ENCODE data around the gene RHCE.
"Not testable (repeated sequence)": the region's sequence is repeated elsewhere in the genome, so short reads cannot be mapped to it uniquely, and the experiment has no call there.

RHCE gene

GRCh38 chr1:25460816-25461215, 40.2 kb upstream of the RHCE start:
- H3K4me1 ChIP-seq (ENCODE audit: control insufficient read depth, insufficient read depth, low read length); H3K4me3 ChIP-seq (ENCODE audit: low read depth, low read length); H3K9me3 ChIP-seq (ENCODE audit: control insufficient read depth, insufficient read depth, low read depth, low read length); H3K27ac ChIP-seq (ENCODE audit: extremely low read depth, low read depth, low read length); POLR2A ChIA-PET: not testable (repeated sequence)
- TF ChIP-seq ZNF580 (tag by site-specific recombination; IDR thresholded peaks at IDR 0.05) (0 out of 2 replicates have a peak, but pooled peaks have one; percentile 27), ZNF146 (tag by site-specific recombination; IDR thresholded peaks at IDR 0.05) (peak; percentile 87)
- peaks cover 12 to 57% of the 10 kb centered on the region in 2 experiments; a peak in 2 of 3 replicates for H3K36me3 ChIP-seq (ENCODE audit: control insufficient read depth in 2 of 2, insufficient read depth in 1 of 2, low read length in 2 of 2)
- CTCF ChIA-PET: interaction anchor here (0.7 to 1.1 kb wide), 3 partner anchors 15 to 60 kb away, joined by 3 read pairs; no protein-coding TSS in a partner anchor

GRCh38 chr1:25460020-25460419, 39.4 kb upstream of the RHCE start:
- H3K4me3 ChIP-seq (ENCODE audit: low read depth, low read length): no peak overlapping the region
- no peak overlapping the region for H3K27ac ChIP-seq (ENCODE audit: extremely low read depth, low read depth, low read length)
- ChIA-PET CTCF (interaction anchor here (0.6 to 1.1 kb wide), 2 partner anchors 28 to 726 kb away, joined by 3 to 4 read pairs; no protein-coding TSS in a partner anchor), POLR2A (no interaction called here)
- H3K36me3 ChIP-seq (ENCODE audit: control insufficient read depth in 2 of 2, insufficient read depth in 1 of 2, low read length in 2 of 2): peaks cover 12 to 60% of the 10 kb centered on the region in 2 experiments; a peak in 2 of 3 replicates
- TF ChIP-seq ZNF585B (tag by site-specific recombination; IDR thresholded peaks at IDR 0.05) (no peak), YY1 (tag by site-specific recombination; IDR thresholded peaks at IDR 0.05) (no peak), SETDB1 (IDR thresholded peaks at IDR 0.05; ENCODE audit: insufficient read length, low read length) (no peak), ZNF26 (tag by site-specific recombination; IDR thresholded peaks at IDR 0.05) (no peak), ZNF830 (tag by site-specific recombination; IDR thresholded peaks at IDR 0.05; ENCODE audit: low read depth) (no peak), ZNF677 (tag by site-specific recombination; IDR thresholded peaks at IDR 0.05) (no peak), ZNF174 (tag by site-specific recombination; IDR thresholded peaks at IDR 0.05) (no peak), PRDM10 (tag by site-specific recombination; IDR thresholded peaks at IDR 0.05) (no peak), ZNF112 (tag by site-specific recombination; IDR thresholded peaks at IDR 0.05) (no peak), ZNF626 (tag by site-specific recombination; IDR thresholded peaks at IDR 0.05) (no peak), ZNF433 (tag by site-specific recombination; IDR thresholded peaks at IDR 0.05; ENCODE audit: low read depth) (no peak), ZNF530 (tag by site-specific recombination; IDR thresholded peaks at IDR 0.05; ENCODE audit: low read depth) (no peak), ZNF211 (tag by site-specific recombination; IDR thresholded peaks at IDR 0.05; ENCODE audit: low read depth) (no peak), FEZF1 (tag by site-specific recombination; IDR thresholded peaks at IDR 0.05) (no peak), ZNF138 (tag by site-specific recombination; IDR thresholded peaks at IDR 0.05; ENCODE audit: borderline replicate concordance) (no peak)
- H3K9me3 ChIP-seq (ENCODE audit: control insufficient read depth, insufficient read depth, low read depth, low read length): no peaks in the 10 kb centered on the region
- H3K4me1 ChIP-seq (ENCODE audit: control insufficient read depth, insufficient read depth, low read length): peaks cover 3% of the 10 kb centered on the region

Data from HEK293 (cell line).